Neuronal stem cell (in vitro differentiated cells): ENCODE data around the gene RGS6.

Experiments used
- DNase-seq: peaks from one replicate; pipeline ENCODE4 v3.0.0-alpha.2; 2013; ENCODE audit warnings: low spot score
- H2AFZ ChIP-seq: one replicate; pipeline ENCODE4 v1.6.1; 2013; ENCODE audit warnings: mild to moderate bottlenecking, low read length, inconsistent platforms
- H2AK5ac ChIP-seq: 2 replicates; pipeline ENCODE4 v1.6.1; 2013; ENCODE audit warnings: low read depth, mild to moderate bottlenecking, inconsistent platforms, low read length, moderate library complexity, mixed read lengths
- H2BK120ac ChIP-seq: 2 replicates; pipeline ENCODE4 v1.6.1; 2013; ENCODE audit warnings: low read depth, mild to moderate bottlenecking, inconsistent platforms, low read length, moderate library complexity, mixed read lengths
- H2BK12ac ChIP-seq: one replicate; pipeline ENCODE4 v1.6.1; 2013; ENCODE audit warnings: low read length, inconsistent platforms
- H2BK15ac ChIP-seq: 2 replicates; pipeline ENCODE4 v1.6.1; 2013; ENCODE audit warnings: mild to moderate bottlenecking, low read length, inconsistent platforms, mixed read lengths
- H2BK5ac ChIP-seq: one replicate; pipeline ENCODE4 v1.6.1; 2013; ENCODE audit warnings: inconsistent platforms, mild to moderate bottlenecking, low read length, moderate library complexity
- H3K14ac ChIP-seq: one replicate; pipeline ENCODE4 v1.6.1; 2013; ENCODE audit warnings: low read length, inconsistent platforms
- H3K18ac ChIP-seq: 2 replicates; pipeline ENCODE4 v1.6.1; 2013; ENCODE audit warnings: low read length, inconsistent platforms
- H3K23ac ChIP-seq: 2 replicates; pipeline ENCODE4 v1.6.1; 2013; ENCODE audit warnings: low read depth, mild to moderate bottlenecking, mixed read lengths, low read length, inconsistent platforms; ENCODE audit not compliant: poor library complexity
- H3K27ac ChIP-seq: replicated peaks from 3 replicates; pipeline ENCODE4 v1.5.1; 2013; ENCODE audit warnings: low read length, inconsistent platforms
- H3K27me3 ChIP-seq, 3 experiments: 2 replicates each; pipeline ENCODE4 v1.6.1; 2013; ENCODE audit warnings: low read length in 3 of 3, mild to moderate bottlenecking in 2 of 3, inconsistent platforms in 1 of 3, low read depth in 1 of 3, mixed read lengths in 1 of 3, moderate library complexity in 1 of 3; ENCODE audit not compliant: control insufficient read depth in 3 of 3, insufficient read depth in 3 of 3
- H3K36me3 ChIP-seq, 2 donors: replicated peaks in 1 of 2; 2 replicates each; pipeline ENCODE4 v1.6.1; 2013; ENCODE audit warnings: low read length in 2 of 2; ENCODE audit not compliant: control insufficient read depth in 2 of 2, insufficient read depth in 2 of 2
- H3K4ac ChIP-seq: 2 replicates; pipeline ENCODE4 v1.6.1; 2013; ENCODE audit warnings: inconsistent platforms, mild to moderate bottlenecking, low read length, moderate library complexity
- H3K4me1 ChIP-seq, 2 donors: 1 replicate in 1 of 2; 2 replicates in 1 of 2; pipeline ENCODE4 v1.6.1; 2013; ENCODE audit warnings: low read length in 2 of 2, low read depth in 1 of 2; ENCODE audit not compliant: control insufficient read depth in 2 of 2, insufficient read depth in 1 of 2
- H3K4me2 ChIP-seq: one replicate; pipeline ENCODE4 v1.6.1; 2013; ENCODE audit warnings: mild to moderate bottlenecking, low read length, inconsistent platforms; ENCODE audit not compliant: insufficient read depth, poor library complexity, severe bottlenecking
- H3K4me3 ChIP-seq, 2 donors: 2 replicates each; pipeline ENCODE4 v1.5.1; 2013; ENCODE audit warnings: low read length in 2 of 2, mild to moderate bottlenecking in 2 of 2, inconsistent platforms in 1 of 2, moderate library complexity in 1 of 2
- H3K79me1 ChIP-seq: one replicate; pipeline ENCODE4 v1.6.1; 2013; ENCODE audit warnings: low read depth, mild to moderate bottlenecking, inconsistent platforms, low read length, moderate library complexity
- H3K9ac ChIP-seq: one replicate; pipeline ENCODE4 v1.6.1; 2013; ENCODE audit warnings: mild to moderate bottlenecking, low read depth, low read length, inconsistent platforms; ENCODE audit not compliant: poor library complexity
- H3K9me3 ChIP-seq, 2 donors: replicated peaks in 1 of 2; 2 replicates each; pipeline versions ENCODE3 to v1.6.1; 2013; ENCODE audit warnings: low read length in 2 of 2, mild to moderate bottlenecking in 2 of 2, inconsistent platforms in 1 of 2, low read depth in 1 of 2, mixed read lengths in 1 of 2, moderate library complexity in 1 of 2; ENCODE audit not compliant: control insufficient read depth in 2 of 2, insufficient read depth in 1 of 2
- H4K8ac ChIP-seq: one replicate; pipeline ENCODE4 v1.6.1; 2013; ENCODE audit warnings: low read depth, mild to moderate bottlenecking, inconsistent platforms, low read length, moderate library complexity
- H4K91ac ChIP-seq: one replicate; pipeline ENCODE4 v1.6.1; 2013; ENCODE audit warnings: low read length, low read depth, mild to moderate bottlenecking, inconsistent platforms; ENCODE audit not compliant: poor library complexity
- WGBS, 2 donors: extraction: QIAGEN DNeasy Blood & Tissue Kit; methylation state at CpG; one replicate each; pipeline ENCODE4 v1.1.7; 2013; ENCODE audit warnings: missing lambda C conversion rate in 2 of 2, mixed read lengths in 1 of 2; ENCODE audit not compliant: insufficient read length in 2 of 2, insufficient replicate concordance in 1 of 2; ENCODE audit errors: extremely low coverage in 2 of 2; 5-methylcytosine and 5-hydroxymethylcytosine counted together

Gene RGS6

GRCh38 chr14:72366619-72367018, 434.4 kb downstream of the RGS6 start:
- WGBS, 2 donors: no CpG with 5 or more reads among the region's 3 CpGs
- H4K8ac ChIP-seq: no peak overlapping the region
- H3K4me2 ChIP-seq: no peak overlapping the region
- peak overlapping the region in 1 of 2 donors; percentile 35 for H3K4me3 ChIP-seq
- no peak overlapping the region for H3K27ac ChIP-seq
- no peak overlapping the region for H3K4ac ChIP-seq
- H3K4me1 ChIP-seq: no peaks in the 10 kb centered on the region
- H2BK15ac ChIP-seq: no peak overlapping the region
- no peak overlapping the region for H4K91ac ChIP-seq
- no peak overlapping the region for H2AFZ ChIP-seq
- no peak overlapping the region for H3K23ac ChIP-seq
- no peak overlapping the region for H2AK5ac ChIP-seq
- no peak overlapping the region for H2BK120ac ChIP-seq
- H3K18ac ChIP-seq: no peak overlapping the region
- H3K14ac ChIP-seq: no peak overlapping the region
- DNase-seq: no peak
- no peaks in the 10 kb centered on the region for H3K9me3 ChIP-seq
- no peaks in the 10 kb centered on the region for H3K79me1 ChIP-seq
- no peaks in the 10 kb centered on the region for H3K36me3 ChIP-seq
- H3K9ac ChIP-seq: no peak overlapping the region
- H2BK12ac ChIP-seq: no peak overlapping the region
- peaks cover 0 to 3% (median 0%) of the 10 kb centered on the region in 3 experiments for H3K27me3 ChIP-seq
- H2BK5ac ChIP-seq: no peak overlapping the region

GRCh38 chr14:72369106-72369505, 436.9 kb downstream of the RGS6 start:
- no peak overlapping the region for H2BK15ac ChIP-seq
- H2AK5ac ChIP-seq: no peak overlapping the region
- H3K9me3 ChIP-seq: no peaks in the 10 kb centered on the region
- no peak overlapping the region for H3K18ac ChIP-seq
- no peaks in the 10 kb centered on the region for H3K4me1 ChIP-seq
- no peak overlapping the region for H2BK5ac ChIP-seq
- H3K4me2 ChIP-seq: no peak overlapping the region
- no peaks in the 10 kb centered on the region for H3K36me3 ChIP-seq
- no peak overlapping the region for H3K14ac ChIP-seq
- H3K4ac ChIP-seq: no peak overlapping the region
- H3K4me3 ChIP-seq: no peak overlapping the region
- H3K79me1 ChIP-seq: no peaks in the 10 kb centered on the region
- H2BK12ac ChIP-seq: no peak overlapping the region
- H2AFZ ChIP-seq: no peak overlapping the region
- H3K23ac ChIP-seq: no peak overlapping the region
- no peak overlapping the region for H3K9ac ChIP-seq
- H4K91ac ChIP-seq: no peak overlapping the region
- no peak overlapping the region for H2BK120ac ChIP-seq
- no peak for DNase-seq
- H3K27me3 ChIP-seq: peaks cover 0 to 3% (median 0%) of the 10 kb centered on the region in 3 experiments
- H4K8ac ChIP-seq: no peak overlapping the region
- no peak overlapping the region for H3K27ac ChIP-seq

- Histone ChIP-seq H3K79me1 (no peaks in the 10 kb centered on the region), H3K9me3 (peaks cover 3 to 4% of the 10 kb centered on the region in 2 donors), H2BK15ac (no peak overlapping the region), H4K8ac (no peak overlapping the region), H3K4ac (no peak overlapping the region), H3K27me3 (no peaks in the 10 kb centered on the region), H4K91ac (no peak overlapping the region), H3K14ac (no peak overlapping the region), H2BK5ac (no peak overlapping the region), H3K23ac (no peak overlapping the region), H2AFZ (no peak overlapping the region), H3K9ac (no peak overlapping the region), H3K4me2 (no peak overlapping the region), H3K27ac (no peak overlapping the region), H2AK5ac (no peak overlapping the region), H2BK120ac (no peak overlapping the region), H3K18ac (no peak overlapping the region), H2BK12ac (no peak overlapping the region), H3K4me1 (no peaks in the 10 kb centered on the region), H3K36me3 (no peaks in the 10 kb centered on the region), H3K4me3 (no peak overlapping the region)
- WGBS, 2 donors: no CpG with 5 or more reads among the region's 3 CpGs
- DNase-seq: no peak
These were observed 444.8 kb downstream of the RGS6 start for GRCh38 chr14:72377016-72377415.

- H3K4me2 ChIP-seq: no peak overlapping the region
- no peak overlapping the region for H2BK12ac ChIP-seq
- no peaks in the 10 kb centered on the region for H3K79me1 ChIP-seq
- H2BK15ac ChIP-seq: no peak overlapping the region
- DNase-seq: no peak
- H4K91ac ChIP-seq: no peak overlapping the region
- H3K4me3 ChIP-seq: no peak overlapping the region
- no peak overlapping the region for H3K18ac ChIP-seq
- H4K8ac ChIP-seq: no peak overlapping the region
- no peak overlapping the region for H2BK120ac ChIP-seq
- no peaks in the 10 kb centered on the region for H3K27me3 ChIP-seq
- no peak overlapping the region for H2AFZ ChIP-seq
- no CpG with 5 or more reads among the region's 1 CpG for WGBS, 2 donors
- H2AK5ac ChIP-seq: no peak overlapping the region
- no peak overlapping the region for H2BK5ac ChIP-seq
- no peak overlapping the region for H3K14ac ChIP-seq
- no peak overlapping the region for H3K9ac ChIP-seq
- peaks cover under 1 to 1% of the 10 kb centered on the region in 2 donors for H3K9me3 ChIP-seq
- no peak overlapping the region for H3K27ac ChIP-seq
- no peaks in the 10 kb centered on the region for H3K36me3 ChIP-seq
- H3K23ac ChIP-seq: no peak overlapping the region
- no peak overlapping the region for H3K4ac ChIP-seq
- H3K4me1 ChIP-seq: no peaks in the 10 kb centered on the region
These were observed 448.2 kb downstream of the RGS6 start for GRCh38 chr14:72380456-72380855.
